DOHH2 (cell line): ENCODE measurements around the gene ZRANB2.

Experiments used
- EZH2phosphoT487 ChIP-seq: fragments of 200-600 bp; sonication (generic); IDR thresholded peaks from 2 replicates; pipeline ENCODE4 v1.6.1; 2017; ENCODE audit warnings: borderline replicate concordance, mild to moderate bottlenecking, antibody characterized with exemption, low read length, moderate library complexity, mixed read lengths
- TF ChIP-seq, protein P1 (sequence below): fragments of 200-600 bp; sonication (generic); IDR thresholded peaks from one replicate; pipeline ENCODE4 v1.5.1; 2014; ENCODE audit warnings: antibody characterized with exemption, mild to moderate bottlenecking, low read depth, low read length; ENCODE audit not compliant: poor library complexity, severe bottlenecking

DNA sequence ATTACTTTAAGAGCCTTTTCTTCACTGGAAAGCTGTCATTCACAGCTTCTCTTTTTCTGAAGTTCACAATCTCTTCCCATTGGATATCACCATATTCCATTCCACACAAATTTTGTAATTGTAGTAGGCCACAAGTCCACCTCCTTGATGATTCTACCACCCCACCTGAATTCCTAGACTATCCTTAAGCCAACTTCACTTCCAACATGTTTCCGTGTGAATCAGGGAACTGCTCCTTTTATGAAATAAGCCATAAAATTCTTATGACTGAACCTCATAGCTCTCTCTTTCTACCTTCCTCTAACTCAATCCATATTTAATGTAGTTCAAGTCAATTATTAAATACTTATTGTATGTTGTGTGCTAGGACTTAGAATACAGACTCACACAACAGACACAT is 16.6 kb upstream of the ZRANB2 start:
- TF ChIP-seq, protein P1, sequence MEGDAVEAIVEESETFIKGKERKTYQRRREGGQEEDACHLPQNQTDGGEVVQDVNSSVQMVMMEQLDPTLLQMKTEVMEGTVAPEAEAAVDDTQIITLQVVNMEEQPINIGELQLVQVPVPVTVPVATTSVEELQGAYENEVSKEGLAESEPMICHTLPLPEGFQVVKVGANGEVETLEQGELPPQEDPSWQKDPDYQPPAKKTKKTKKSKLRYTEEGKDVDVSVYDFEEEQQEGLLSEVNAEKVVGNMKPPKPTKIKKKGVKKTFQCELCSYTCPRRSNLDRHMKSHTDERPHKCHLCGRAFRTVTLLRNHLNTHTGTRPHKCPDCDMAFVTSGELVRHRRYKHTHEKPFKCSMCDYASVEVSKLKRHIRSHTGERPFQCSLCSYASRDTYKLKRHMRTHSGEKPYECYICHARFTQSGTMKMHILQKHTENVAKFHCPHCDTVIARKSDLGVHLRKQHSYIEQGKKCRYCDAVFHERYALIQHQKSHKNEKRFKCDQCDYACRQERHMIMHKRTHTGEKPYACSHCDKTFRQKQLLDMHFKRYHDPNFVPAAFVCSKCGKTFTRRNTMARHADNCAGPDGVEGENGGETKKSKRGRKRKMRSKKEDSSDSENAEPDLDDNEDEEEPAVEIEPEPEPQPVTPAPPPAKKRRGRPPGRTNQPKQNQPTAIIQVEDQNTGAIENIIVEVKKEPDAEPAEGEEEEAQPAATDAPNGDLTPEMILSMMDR, result no peak
- TF ChIP-seq EZH2phosphoT487, result no peak
